DMS153 (cell line): ENCODE measurements around the gene SLC35A5.

Source experiments
- DNase-seq: peaks from one replicate; lab custom pipeline; 2025; lab: John Stamatoyannopoulos, UW

The SLC35A5 gene

DNA sequence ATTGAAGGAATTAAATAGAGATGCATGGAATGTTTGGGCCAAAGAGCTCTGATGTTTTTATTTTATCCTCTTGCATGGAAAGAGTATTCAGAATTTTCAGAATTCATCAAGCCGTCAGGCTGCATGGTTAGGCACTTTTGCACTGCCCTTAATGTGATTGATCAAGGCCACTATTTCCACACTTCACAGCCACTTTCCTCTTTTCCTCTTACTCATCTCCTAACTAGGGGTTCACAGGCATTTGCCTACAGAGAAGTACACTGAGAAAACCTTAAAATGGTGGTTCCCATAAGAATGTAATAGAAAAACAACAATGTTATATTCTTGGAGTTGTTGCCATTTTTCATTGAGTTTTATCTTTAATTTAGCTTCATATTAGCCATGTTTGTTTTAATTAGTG lies 10.9 kb downstream of the SLC35A5 start:
- no peak for DNase-seq

DNA sequence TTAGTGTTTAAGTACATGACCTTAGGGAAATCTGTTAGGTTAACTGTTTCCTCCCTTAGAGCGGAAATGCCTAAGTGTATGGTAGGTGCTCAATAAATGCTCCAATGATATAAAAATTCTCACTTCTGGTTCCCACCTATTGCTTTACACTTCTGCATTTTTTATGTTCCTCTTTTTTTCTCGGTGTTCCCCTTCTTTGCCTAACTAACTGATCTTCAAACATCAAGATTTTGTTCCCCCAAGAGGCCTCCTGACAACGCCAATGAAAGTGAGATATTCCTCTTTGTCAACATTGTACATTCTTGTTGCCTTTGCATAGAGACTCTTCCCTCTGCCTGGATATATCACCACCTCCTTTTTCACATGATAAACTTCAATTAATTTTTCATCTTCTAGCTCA lies 17.4 kb downstream of the SLC35A5 start:
- no peak for DNase-seq

DNA sequence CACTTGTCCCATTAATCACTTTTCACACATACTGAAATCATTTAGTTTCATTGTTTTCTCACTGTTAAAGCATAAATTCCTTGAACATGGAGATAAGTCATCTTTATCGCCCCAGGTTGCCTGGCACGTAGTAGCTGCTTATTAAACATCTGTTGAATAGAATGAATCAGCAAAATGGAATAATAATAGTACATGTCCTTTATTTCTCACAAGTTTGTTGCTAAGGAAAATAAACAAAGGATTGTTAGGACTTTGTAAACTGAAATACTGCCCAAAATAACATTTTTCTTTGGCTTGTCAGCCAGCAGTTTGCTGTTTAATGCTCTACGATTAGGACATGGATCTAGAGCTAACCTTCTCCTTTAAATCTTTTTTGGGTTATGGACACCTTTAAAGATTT lies 17.9 kb downstream of the SLC35A5 start:
- DNase-seq, result no peak

GRCh38 chr3:112582244-112582874 lies 20.5 kb downstream of the SLC35A5 start:
- DNase-seq, result peak; percentile 25

DNA sequence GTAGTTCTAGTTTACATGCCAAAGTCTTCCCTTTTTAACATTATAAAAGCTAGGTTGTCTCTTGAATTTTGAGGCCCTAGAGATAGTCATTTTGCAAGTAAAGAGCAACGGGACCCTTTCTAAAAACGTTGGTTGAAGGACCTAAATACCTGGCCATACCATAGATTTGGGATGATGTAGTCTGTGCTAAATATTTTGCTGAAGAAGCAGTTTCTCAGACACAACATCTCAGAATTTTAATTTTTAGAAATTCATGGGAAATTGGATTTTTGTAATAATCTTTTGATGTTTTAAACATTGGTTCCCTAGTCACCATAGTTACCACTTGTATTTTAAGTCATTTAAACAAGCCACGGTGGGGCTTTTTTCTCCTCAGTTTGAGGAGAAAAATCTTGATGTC lies 21.3 kb downstream of the SLC35A5 start:
- DNase-seq, result no peak

GRCh38 chr3:112585782-112586181 lies 23.9 kb downstream of the SLC35A5 start:
- DNase-seq, result no peak

DNA sequence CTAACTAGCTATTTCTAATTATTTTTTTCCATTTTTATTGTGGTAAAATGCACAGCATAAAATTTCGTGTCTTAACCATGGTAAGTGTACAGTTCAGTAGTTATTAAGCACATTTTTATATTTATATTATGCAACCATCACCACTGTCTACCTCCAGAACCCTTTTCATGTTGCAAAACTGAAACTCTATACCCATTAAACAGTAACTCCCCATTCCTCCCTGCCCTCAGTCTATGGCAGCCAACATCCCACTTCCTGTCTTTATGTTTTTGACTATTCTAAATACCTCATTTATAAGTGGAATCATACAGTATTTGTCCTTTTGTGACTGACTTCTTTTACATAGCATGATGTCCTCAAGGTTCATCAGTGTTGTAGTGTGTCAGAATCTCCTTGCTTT lies 25.5 kb downstream of the SLC35A5 start:
- DNase-seq, result no peak

DNA sequence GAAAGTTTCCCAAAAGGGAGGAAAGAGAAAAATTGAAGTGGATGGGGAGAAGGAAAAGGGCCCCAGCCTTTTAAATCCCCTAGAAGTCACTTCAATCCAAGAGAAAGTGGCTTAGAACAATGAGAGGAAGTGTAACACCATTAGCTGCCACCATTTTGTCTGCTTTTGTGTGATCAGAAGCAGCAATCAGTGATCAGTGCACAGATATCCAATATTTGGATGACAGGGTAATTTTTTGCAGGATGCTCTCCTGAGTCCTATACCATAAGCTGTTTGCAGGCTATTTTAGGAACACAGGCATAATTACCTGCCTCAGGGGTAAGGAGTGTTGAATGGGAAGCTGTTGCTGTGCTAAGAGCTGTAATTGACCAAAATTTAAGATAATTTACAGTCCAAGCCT lies 31.4 kb downstream of the SLC35A5 start:
- no peak for DNase-seq

- DNase-seq, result no peak
These were observed 33.0 kb downstream of the SLC35A5 start for GRCh38 chr3:112594856-112595255.

DNA sequence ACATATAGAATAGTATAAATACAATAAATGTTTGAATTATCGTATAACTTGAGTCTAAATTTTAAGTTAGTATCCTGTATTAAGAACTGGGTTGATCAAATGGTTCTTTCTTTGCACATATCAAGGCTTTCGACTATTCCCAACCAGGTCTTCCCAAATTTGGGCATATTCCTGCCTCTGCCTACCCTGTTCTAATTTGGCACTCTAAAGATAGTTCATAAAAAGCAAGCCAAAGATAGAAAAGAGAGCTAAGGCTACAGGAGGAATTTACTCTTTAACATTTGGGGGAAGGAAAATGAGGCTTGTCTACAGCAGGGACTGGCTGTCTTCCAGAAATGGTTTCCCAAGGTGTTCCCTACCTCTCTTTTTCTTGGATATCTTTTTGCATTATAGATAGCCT lies 36.1 kb downstream of the SLC35A5 start:
- DNase-seq, result no peak

GRCh38 chr3:112598731-112599130 lies 36.9 kb downstream of the SLC35A5 start:
- DNase-seq, result no peak

GRCh38 chr3:112602217-112602838 lies 40.5 kb downstream of the SLC35A5 start:
- DNase-seq, result no peak

GRCh38 chr3:112604536-112604935 lies 42.7 kb downstream of the SLC35A5 start:
- no peak for DNase-seq

- peak; percentile 44 for DNase-seq
These were observed 43.4 kb downstream of the SLC35A5 start for GRCh38 chr3:112605285-112605684.

GRCh38 chr3:112606098-112606497 lies 44.3 kb downstream of the SLC35A5 start:
- no peak for DNase-seq

GRCh38 chr3:112607863-112608262 lies 46.0 kb downstream of the SLC35A5 start:
- DNase-seq, result no peak

- no peak for DNase-seq
These were observed 48.3 kb downstream of the SLC35A5 start for GRCh38 chr3:112610121-112610520.

DNA sequence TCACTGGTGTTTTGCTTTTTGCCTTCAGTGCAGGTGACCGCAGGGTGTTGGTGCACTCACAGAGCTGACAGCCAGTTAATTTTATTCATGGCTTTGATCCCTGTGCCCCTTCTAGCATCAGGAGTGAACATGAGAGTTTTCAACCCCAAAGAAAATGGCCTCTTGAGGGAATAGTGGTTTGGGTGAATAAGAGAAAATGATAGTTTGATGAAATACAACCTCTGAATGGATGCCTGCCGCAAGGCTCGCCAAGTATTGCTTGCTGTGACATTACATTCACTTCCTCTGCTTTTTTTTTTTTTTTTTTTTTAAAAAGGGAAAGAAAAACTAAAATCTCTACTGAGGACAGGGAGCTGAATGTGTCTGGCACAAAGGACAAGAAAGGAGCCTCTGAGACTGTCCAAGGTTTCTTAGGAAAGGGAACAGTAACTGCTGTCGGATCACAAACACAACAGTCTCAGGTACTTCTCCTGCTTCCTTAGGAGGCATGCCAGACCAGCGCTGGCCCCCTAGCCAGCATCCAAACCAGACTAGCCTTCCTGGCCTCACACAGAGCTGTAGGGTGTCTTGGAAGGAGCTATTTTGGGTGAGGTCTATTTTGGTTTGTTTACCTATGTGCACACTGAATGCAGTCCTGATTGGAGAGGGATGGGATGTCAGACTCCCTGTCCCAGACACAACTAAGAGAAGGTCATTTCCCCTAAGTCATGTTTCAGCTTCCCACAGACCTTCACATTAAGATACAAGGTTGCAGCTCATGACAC lies 50.1 kb downstream of the SLC35A5 start:
- no peak for DNase-seq

DNA sequence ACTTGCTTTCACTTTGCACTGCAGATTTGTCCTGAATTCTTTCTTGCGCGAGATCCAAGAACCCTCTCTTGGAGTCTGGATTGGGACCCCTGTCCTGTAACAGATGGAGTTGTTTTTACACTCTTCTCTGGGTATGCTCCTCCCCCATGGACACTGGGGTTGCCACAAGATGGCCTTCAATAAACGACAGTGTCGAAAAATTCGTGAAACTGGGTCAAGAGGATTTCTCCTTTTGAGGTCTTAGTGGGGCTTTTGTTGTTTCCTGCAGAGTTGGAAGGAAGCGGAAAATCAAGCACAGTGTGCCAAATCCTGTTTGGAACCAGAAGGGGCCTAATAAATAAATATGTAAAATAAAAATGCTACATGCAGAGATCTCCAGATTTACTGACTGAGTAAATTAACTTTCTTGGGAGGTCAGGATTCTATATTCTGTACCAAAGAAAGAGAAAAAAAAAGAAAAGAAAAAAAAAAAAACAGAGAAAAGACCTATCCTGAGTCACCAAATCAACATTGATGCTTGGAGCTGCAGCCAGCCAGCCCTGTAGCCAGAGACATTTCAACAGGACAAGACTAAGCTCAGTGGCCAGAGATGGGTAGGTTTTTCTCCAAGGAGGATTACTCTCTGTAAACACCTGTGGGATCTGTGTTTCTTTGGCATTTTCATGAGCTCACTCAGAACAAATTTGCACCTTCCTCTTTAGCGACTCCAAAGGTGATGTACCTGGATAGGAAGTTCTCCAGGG lies 54.3 kb downstream of the SLC35A5 start:
- DNase-seq, result no peak

DNA sequence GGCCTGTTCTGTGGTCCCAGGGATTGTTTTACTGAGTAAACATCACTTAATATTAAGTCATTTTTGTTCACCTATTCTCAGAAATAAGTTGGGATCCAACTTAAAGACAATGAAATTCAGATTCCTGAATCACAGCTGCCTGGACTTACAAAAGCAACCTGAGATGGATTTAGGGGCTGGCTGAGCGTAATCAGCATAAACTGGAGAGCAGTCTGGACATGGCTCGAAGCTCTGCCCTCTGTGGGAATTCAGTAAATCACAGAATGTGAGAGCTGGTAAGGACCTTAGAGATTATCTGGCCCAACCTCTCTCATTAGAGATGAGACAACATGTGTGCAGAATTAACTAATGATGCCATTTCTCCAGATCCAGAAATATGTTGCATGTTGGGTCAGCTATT lies 55.4 kb downstream of the SLC35A5 start:
- DNase-seq, result no peak

DNA sequence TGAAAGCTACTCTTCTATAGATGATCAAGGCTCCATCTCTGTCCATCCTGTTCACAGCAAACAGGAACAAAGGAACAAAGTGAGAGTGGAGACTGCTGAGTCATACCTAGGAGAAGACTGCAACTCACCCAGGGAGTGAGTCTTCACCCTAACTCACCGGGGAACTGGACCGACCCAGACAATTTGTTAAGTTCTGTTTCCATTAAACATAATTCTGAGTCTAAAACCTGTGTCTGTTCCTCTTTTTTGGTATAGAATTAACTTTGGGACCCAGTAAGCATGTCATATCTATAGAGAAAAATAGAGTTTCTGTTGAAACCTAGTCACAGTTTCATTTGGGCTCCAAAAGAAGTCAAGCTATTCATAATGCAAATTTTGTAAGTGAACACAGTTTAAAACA lies 57.5 kb downstream of the SLC35A5 start:
- no peak for DNase-seq

DNA sequence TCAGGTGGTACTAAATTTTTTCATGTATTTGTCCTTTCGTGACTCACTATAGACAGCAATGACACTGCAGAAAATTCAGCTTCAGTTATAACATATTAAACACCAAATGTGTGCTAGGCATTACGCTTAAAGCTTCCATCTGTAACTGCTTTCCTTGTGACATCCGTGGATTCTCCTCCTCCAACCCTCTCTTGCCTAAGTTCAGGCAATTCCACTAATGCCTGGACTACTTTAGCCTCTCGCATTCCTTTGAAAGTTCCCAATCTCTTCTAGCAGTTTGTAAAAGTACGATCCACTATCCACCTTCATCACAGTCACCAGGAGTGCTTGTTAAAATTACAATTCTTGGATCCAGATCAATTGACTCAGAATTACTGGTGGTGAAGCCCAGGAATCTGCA lies 61.4 kb downstream of the SLC35A5 start:
- no peak for DNase-seq

DNA sequence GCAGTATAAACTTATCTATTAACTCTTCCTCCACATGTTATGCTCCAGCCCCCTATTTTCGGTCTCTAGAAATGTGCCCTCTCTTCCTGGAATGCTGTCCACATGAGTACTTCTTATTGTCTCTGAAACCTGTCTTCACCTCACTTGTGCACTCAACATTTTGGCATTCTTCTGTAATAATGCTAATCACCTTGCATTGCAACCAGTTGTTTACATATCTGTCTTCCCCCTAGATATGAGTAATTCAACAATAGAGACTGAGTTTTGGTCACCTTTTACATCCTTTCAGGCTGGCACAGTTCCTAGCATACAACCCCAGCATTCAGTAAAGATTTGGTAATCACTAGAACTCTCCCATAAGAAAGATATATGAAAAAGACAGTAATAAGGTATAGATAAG lies 61.9 kb downstream of the SLC35A5 start:
- no peak for DNase-seq
